K562 (cell line): Measurements from ENCODE around the gene FAM124A. TPM values are rescaled to one million over a fixed set of nuclear protein-coding genes. Genes with fewer than 3 reads are reported as not detected.

Experiments
- ATAC-seq: fragments of 200-7000 bp; cut with Tn5 transposase; 3 replicates; pipeline ENCODE4 v1.9.1; 2020; ENCODE audit warnings: moderate library complexity
- BruUV-seq: library from RNA; stranded (reverse); fragments of 400-500 nt; replicated peaks from 2 replicates; lab custom pipeline; 2021; lab: Mats Ljungman, UMichigan
- CTCF ChIA-PET: fragments of 300-600 bp; formaldehyde crosslinking; extraction: SDS; loops from one replicate; lab custom pipeline; 2021; ENCODE audit warnings: low intra/inter-chr PET ratio; lab: Yijun Ruan, JAX
- POLR2A ChIA-PET: fragments of 300-600, 350-650 bp; sonication (Branson Sonifier 250); formaldehyde crosslinking; extraction: SDS; loops from one replicate; lab custom pipeline; 2021; ENCODE audit warnings: antibody characterized with exemption, inconsistent platforms; lab: Yijun Ruan, JAX
- DNase-seq, 4 experiments: peaks; one replicate each; pipeline versions ENCODE4 v3.0.0 to v3.0.0-alpha.2; 2011 to 2018; ENCODE audit warnings: low spot score in 3 of 4, mixed read lengths in 3 of 4; ENCODE audit errors: extremely low read depth in 1 of 4
- FAIRE-seq: peaks from 2 replicates; lab custom pipeline; 2011; peaks lifted over from hg19 to GRCh38; lab: Jason Lieb, UNC
- H2AFZ ChIP-seq: 2 replicates; pipeline ENCODE4 v1.6.0; 2011; ENCODE audit warnings: low read depth, low read length, control low read depth, inconsistent platforms
- H3K27ac ChIP-seq: fragments of 200-600 bp; 3 replicates; pipeline ENCODE4 v1.8.0; 2011; ENCODE audit warnings: low read depth, mild to moderate bottlenecking, control low read depth, inconsistent platforms, low read length, moderate library complexity, mixed read lengths; ENCODE audit errors: extremely low read depth
- H3K27me3 ChIP-seq, 2 experiments: fragments of 300-600 bp in 1 of 2; 2 replicates in 1 of 2; 3 replicates in 1 of 2; pipeline versions ENCODE4 v1.6.0 to v1.8.0; 2011; ENCODE audit warnings: inconsistent platforms in 2 of 2, low read length in 2 of 2, mild to moderate bottlenecking in 1 of 2, mixed read lengths in 1 of 2, moderate library complexity in 1 of 2; ENCODE audit not compliant: control insufficient read depth in 2 of 2, insufficient read depth in 2 of 2
- H3K36me3 ChIP-seq: fragments of 300-600 bp; 3 replicates; pipeline ENCODE4 v1.8.0; 2011; ENCODE audit warnings: mild to moderate bottlenecking, low read length, inconsistent platforms; ENCODE audit not compliant: control insufficient read depth, insufficient read depth
- H3K4me1 ChIP-seq, 2 experiments: fragments of 200-600 bp in 1 of 2; replicated peaks in 1 of 2; 2 replicates in 1 of 2; 3 replicates in 1 of 2; pipeline versions ENCODE4 v1.5.1 to v1.8.0; 2011; ENCODE audit warnings: inconsistent platforms in 2 of 2, low read length in 2 of 2, mild to moderate bottlenecking in 1 of 2, mixed read lengths in 1 of 2, moderate library complexity in 1 of 2; ENCODE audit not compliant: control insufficient read depth in 2 of 2, insufficient read depth in 2 of 2
- H3K4me2 ChIP-seq: 2 replicates; pipeline ENCODE4 v1.6.1; 2011; ENCODE audit warnings: low read length, control low read depth, inconsistent platforms, mixed read lengths; ENCODE audit not compliant: insufficient read depth
- H3K4me3 ChIP-seq: fragments of 200-600 bp; sonication (generic), shearing (Covaris generic); 2 replicates; pipeline ENCODE4 v1.5.1; 2016; ENCODE audit warnings: control low read depth, inconsistent platforms
- H3K79me2 ChIP-seq: fragments of 200-600 bp; 3 replicates; pipeline ENCODE4 v1.8.0; 2011; ENCODE audit warnings: low read length, inconsistent platforms; ENCODE audit not compliant: control insufficient read depth, insufficient read depth
- H3K9ac ChIP-seq, 2 experiments: 2 replicates each; pipeline versions ENCODE4 v1.6.0 to v1.6.1; 2011; ENCODE audit warnings: low read depth in 2 of 2, low read length in 2 of 2, control low read depth in 1 of 2, inconsistent platforms in 1 of 2, mild to moderate bottlenecking in 1 of 2, mixed read lengths in 1 of 2; ENCODE audit not compliant: insufficient read depth in 1 of 2
- H3K9me1 ChIP-seq: one replicate; pipeline ENCODE4 v1.6.0; 2011; ENCODE audit warnings: inconsistent platforms, mild to moderate bottlenecking, low read length, moderate library complexity; ENCODE audit not compliant: control insufficient read depth, insufficient read depth
- H3K9me3 ChIP-seq: replicated peaks from 2 replicates; pipeline ENCODE4 v1.5.1; 2011; ENCODE audit warnings: low read depth, low read length, inconsistent platforms; ENCODE audit not compliant: control insufficient read depth, insufficient read depth
- H4K20me1 ChIP-seq: replicated peaks from 2 replicates; pipeline ENCODE4 v1.6.1; 2011; ENCODE audit warnings: low read length, inconsistent platforms, mixed read lengths; ENCODE audit not compliant: control insufficient read depth, insufficient read depth
- CBX1 ChIP-seq: sonication (generic); IDR thresholded peaks from 2 replicates; pipeline ENCODE4 v1.6.1; 2016; ENCODE audit warnings: antibody characterized with exemption, low read depth, mild to moderate bottlenecking
- CTCFL ChIP-seq: IDR thresholded peaks from 2 replicates; pipeline ENCODE4 v1.6.1; 2011; ENCODE audit warnings: borderline replicate concordance, low read depth, mild to moderate bottlenecking, moderate library complexity, low read length; ENCODE audit not compliant: insufficient read depth, poor library complexity, severe bottlenecking
- HDAC6 ChIP-seq: IDR thresholded peaks from 2 replicates; pipeline ENCODE4 v1.6.1; 2012; ENCODE audit warnings: low read depth, mild to moderate bottlenecking, control low read depth, inconsistent platforms, low read length, moderate library complexity
- HMG20A ChIP-seq: fragments of 450-650 bp; formaldehyde crosslinking; conservative IDR thresholded peaks from 2 replicates; pipeline ENCODE4 v1.4.0; 2020; ENCODE audit warnings: mild to moderate bottlenecking, mixed read lengths
- KDM1A ChIP-seq, 2 experiments: fragments of 450-650 bp; IDR thresholded peaks; 2 replicates each; pipeline ENCODE4 v1.6.1; 2016; ENCODE audit warnings: mild to moderate bottlenecking in 2 of 2
- MAZ ChIP-seq, 2 experiments: fragments of 450-650 bp in 1 of 2; sonication (generic) in 1 of 2; formaldehyde crosslinking; IDR thresholded peaks in 1 of 2; conservative IDR thresholded peaks in 1 of 2; 2 replicates each; pipeline versions ENCODE4 v1.4.0 to v1.5.0; 2020; ENCODE audit warnings: mild to moderate bottlenecking in 1 of 2, missing genetic modification reagents in 1 of 2
- MBD2 ChIP-seq: sonication (generic); IDR thresholded peaks from 2 replicates; pipeline ENCODE4 v1.6.1; 2016; ENCODE audit warnings: low read depth, borderline replicate concordance
- MEF2D ChIP-seq: conservative IDR thresholded peaks from 2 replicates; pipeline ENCODE4 v1.6.1; 2016; ENCODE audit warnings: low read depth, missing genetic modification characterization, missing compliant biosample characterization
- RBM25 ChIP-seq: fragments of 200-400 bp; formaldehyde crosslinking; IDR thresholded peaks from 2 replicates; pipeline ENCODE4 v1.6.1; 2018; ENCODE audit warnings: low read length, low read depth, moderate library complexity; ENCODE audit not compliant: severe bottlenecking
- SRSF1 ChIP-seq: fragments of 200-400 bp; formaldehyde crosslinking; IDR thresholded peaks from 2 replicates; pipeline ENCODE4 v1.6.1; 2017; ENCODE audit warnings: mild to moderate bottlenecking, low read depth, low read length, moderate library complexity
- TFAP4 ChIP-seq: sonication (generic); formaldehyde crosslinking; IDR thresholded peaks from 2 replicates; pipeline ENCODE4 v1.8.0; 2022; ENCODE audit warnings: missing genetic modification reagents, mild to moderate bottlenecking, moderate library complexity, borderline replicate concordance
- WGBS: fragments of 100-300 bp; shearing (Covaris generic); methylation state at CpG from one replicate; pipeline ENCODE4 v1.1.6; 2016; ENCODE audit warnings: low coverage, mixed read lengths; ENCODE audit not compliant: insufficient coverage; ENCODE audit errors: missing lambda C conversion rate; 5-methylcytosine and 5-hydroxymethylcytosine counted together
- in situ Hi-C: fragments of 300-500 bp; cut with MboI; formaldehyde crosslinking; loops from 4 replicates; pipeline ENCODE4 v1.15.0; 2018; ENCODE audit warnings: inconsistent platforms, mixed read lengths
- intact Hi-C: fragments of 100-400 bp; cut with micrococcal nuclease; formaldehyde crosslinking; loops from 2 replicates; pipeline ENCODE4 v1.14.2; 2022
- polyA plus RNA-seq, 8 experiments: library from polyadenylated mRNA; depleted of rRNA in 4 of 8; stranded (reverse) in 5 of 8; unstranded in 3 of 8; fragments of >200 nt; fragmentation: Nextera tagmentation in 2 of 8; fragmentation: Illumina TruSeq in 1 of 8; extraction: Ambion mirVana in 2 of 8; extraction: Trizol in 1 of 8; gene quantifications; 2 replicates each; pipeline versions ENCODE4 v1.2.1 to v1.2.3, GENCODE V29; 2011 to 2014; ENCODE audit warnings: inconsistent platforms in 1 of 8, missing spikeins in 1 of 8
- total RNA-seq, 7 experiments: library from RNA; depleted of rRNA in 6 of 7; stranded (reverse); fragments of >200 nt in 6 of 7; fragmentation: Illumina TruSeq in 2 of 7; extraction: Trizol in 2 of 7; gene quantifications; 2 replicates each; pipeline versions ENCODE4 v1.2.1 to v1.2.3, GENCODE V29; 2011 to 2021; ENCODE audit warnings: low replicate concordance in 1 of 7
- TF ChIP-seq, protein P1 (sequence below): fragments of 450-650 bp; formaldehyde crosslinking; IDR thresholded peaks from 2 replicates; pipeline ENCODE4 v1.4.0; 2020; ENCODE audit warnings: mild to moderate bottlenecking, moderate library complexity
- TF ChIP-seq, protein P2 (sequence below): fragments of 450-650 bp; formaldehyde crosslinking; IDR thresholded peaks from 2 replicates; pipeline ENCODE4 v1.4.0; 2020; ENCODE audit warnings: mild to moderate bottlenecking, moderate library complexity

The FAM124A gene
- total and polyA plus RNA-seq, 9 of the 15 experiments (the other 6 are each of a cell fraction or from before 2014, with no cell fraction given), result not detected

- Histone ChIP-seq H3K9ac (no peak overlapping the region), H3K4me1 (no peaks in the 10 kb centered on the region), H4K20me1 (no peaks in the 10 kb centered on the region; the same call in 1 of the 2 replicates), H3K4me2 (no peak overlapping the region), H2AFZ (no peak overlapping the region), H3K4me3 (no peak overlapping the region), H3K9me3 (no peaks in the 10 kb centered on the region), H3K27ac (no peak overlapping the region), H3K79me2 (no peaks in the 10 kb centered on the region), H3K27me3 (peaks cover 0 to 7% of the 10 kb centered on the region in 2 experiments; a peak in 3 of 5 replicates), H3K9me1 (no peaks in the 10 kb centered on the region), H3K36me3 (no peaks in the 10 kb centered on the region)
- no peak for DNase-seq
- ATAC-seq, result no peak
- ChIA-PET POLR2A (no interaction called here), CTCF (no interaction called here)
- 0% methylated on average over 11 of the region's 12 CpGs for WGBS
- no TSS peak for BruUV-seq
- in situ Hi-C loops, result no loop called here
- no peak for FAIRE-seq
- intact Hi-C loops, result no loop called here
- TF ChIP-seq HMG20A (no peak), RBM25 (no peak), MEF2D (tag) (no peak), SRSF1 (no peak), TFAP4 (CRISPR knock-in tag) (no peak), MBD2 (no peak), KDM1A (IDR thresholded peaks at IDR 0.05) (no peak), HDAC6 (no peak), CBX1 (no peak), CTCFL (no peak), MAZ (CRISPR knock-in tag; conservative IDR thresholded peaks at IDR 0.05 in 1 of 2, IDR thresholded peaks at IDR 0.05 in 1 of 2) (no peak)
- TF ChIP-seq, protein P1, sequence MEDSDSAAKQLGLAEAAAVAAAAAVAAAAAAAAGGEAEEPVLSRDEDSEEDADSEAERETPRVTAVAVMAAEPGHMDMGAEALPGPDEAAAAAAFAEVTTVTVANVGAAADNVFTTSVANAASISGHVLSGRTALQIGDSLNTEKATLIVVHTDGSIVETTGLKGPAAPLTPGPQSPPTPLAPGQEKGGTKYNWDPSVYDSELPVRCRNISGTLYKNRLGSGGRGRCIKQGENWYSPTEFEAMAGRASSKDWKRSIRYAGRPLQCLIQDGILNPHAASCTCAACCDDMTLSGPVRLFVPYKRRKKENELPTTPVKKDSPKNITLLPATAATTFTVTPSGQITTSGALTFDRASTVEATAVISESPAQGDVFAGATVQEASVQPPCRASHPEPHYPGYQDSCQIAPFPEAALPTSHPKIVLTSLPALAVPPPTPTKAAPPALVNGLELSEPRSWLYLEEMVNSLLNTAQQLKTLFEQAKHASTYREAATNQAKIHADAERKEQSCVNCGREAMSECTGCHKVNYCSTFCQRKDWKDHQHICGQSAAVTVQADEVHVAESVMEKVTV (CRISPR knock-in tag), result no peak
- TF ChIP-seq, protein P2, sequence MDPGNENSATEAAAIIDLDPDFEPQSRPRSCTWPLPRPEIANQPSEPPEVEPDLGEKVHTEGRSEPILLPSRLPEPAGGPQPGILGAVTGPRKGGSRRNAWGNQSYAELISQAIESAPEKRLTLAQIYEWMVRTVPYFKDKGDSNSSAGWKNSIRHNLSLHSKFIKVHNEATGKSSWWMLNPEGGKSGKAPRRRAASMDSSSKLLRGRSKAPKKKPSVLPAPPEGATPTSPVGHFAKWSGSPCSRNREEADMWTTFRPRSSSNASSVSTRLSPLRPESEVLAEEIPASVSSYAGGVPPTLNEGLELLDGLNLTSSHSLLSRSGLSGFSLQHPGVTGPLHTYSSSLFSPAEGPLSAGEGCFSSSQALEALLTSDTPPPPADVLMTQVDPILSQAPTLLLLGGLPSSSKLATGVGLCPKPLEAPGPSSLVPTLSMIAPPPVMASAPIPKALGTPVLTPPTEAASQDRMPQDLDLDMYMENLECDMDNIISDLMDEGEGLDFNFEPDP (CRISPR knock-in tag), result no peak
Measured at GRCh38 chr13:51229101-51229719, 7.0 kb downstream of the FAM124A start.
